ENCODE results near the gene NODAL. TPM values are rescaled to one million over a fixed set of nuclear protein-coding genes. Genes with fewer than 3 reads are reported as not detected.

The NODAL gene
- total RNA-seq, 1 experiment from 2014 or later = 0.30 TPM

- no peak for TF ChIP-seq REST (IDR thresholded peaks at IDR 0.05; ENCODE audit: low read depth)
These were observed 36.8 kb downstream of the NODAL start (continued) for GRCh38 chr10:70404787-70405036.

- Histone ChIP-seq H3K4me3 (replicated peaks in 1 of 2; ENCODE audit: low read depth in 1 of 2, low read length in 2 of 2) (peak within 1 kb of the TSS; percentile 80 to 86), H2AFZ (ENCODE audit: low read depth, low read length, poor library complexity, severe bottlenecking) (peak within 1 kb of the TSS; percentile 58), H3K27ac (ENCODE audit: low read depth, low read length) (peak within 1 kb of the TSS; percentile 84), H3K79me2 (ENCODE audit: insufficient read depth, low read length) (peaks cover 39% of the 10 kb centered on the region), H3K9ac (ENCODE audit: low read length) (peak within 1 kb of the TSS; percentile 87), H3K36me3 (ENCODE audit: control insufficient read depth in 1 of 2, insufficient read depth in 2 of 2, low read length in 2 of 2) (no peaks in the 10 kb centered on the region), H3K4me2 (ENCODE audit: low read length) (peak within 1 kb of the TSS; percentile 94), H4K20me1 (ENCODE audit: insufficient read depth) (peaks cover 13% of the 10 kb centered on the region; the same call in 1 of the 2 replicates), H3K4me1 (ENCODE audit: control insufficient read depth in 1 of 2, insufficient read depth in 2 of 2, low read length in 2 of 2) (peaks cover 13 to 28% of the 10 kb centered on the region in 2 experiments), H3K9me2 (ENCODE audit: insufficient read depth) (no peaks in the 10 kb centered on the region), H3K27me3 (ENCODE audit: insufficient read depth, low read length) (no peaks in the 10 kb centered on the region), H3K9me3 (ENCODE audit: control insufficient read depth in 1 of 2, insufficient read depth in 1 of 2, low read depth in 1 of 2, low read length in 2 of 2) (no peaks in the 10 kb centered on the region)
- DNase-seq (ENCODE audit: low read depth, low spot score) (peak; percentile 87), ATAC-seq (peak; percentile 90)
- POLR2A ChIA-PET = interaction anchor here (0.8 to 2.8 kb wide), 4 partner anchors 9 to 17 kb away, joined by 4 to 15 read pairs (median 6); no protein-coding TSS in a partner anchor
- RAD21 ChIA-PET (ENCODE audit: low non-redundant PET in 1 of 2, low total read pairs in 2 of 2, uncharacterized antibody in 2 of 2, unreplicated experiment in 2 of 2) = interaction anchor here in 1 of 2 experiments (0.7 kb wide), 1 partner anchor 16 kb away, joined by 3 read pairs; no protein-coding TSS in a partner anchor
- CTCF ChIA-PET = interaction anchor here (0.8 to 1.3 kb wide), 5 partner anchors 17 to 297 kb away, joined by 3 to 6 read pairs (median 4); no protein-coding TSS in a partner anchor
- TF ChIP-seq ZNF274 (IDR thresholded peaks at IDR 0.05; ENCODE audit: low read depth, low read length) (no peak), YY1 (IDR thresholded peaks at IDR 0.05; ENCODE audit: extremely low read depth, insufficient replicate concordance, low read depth, low read length) (peak; percentile 66), CBX3 (IDR thresholded peaks at IDR 0.05; ENCODE audit: low read depth) (peak; percentile 9; the same call in 1 of the 2 replicates), SIN3A (IDR thresholded peaks at IDR 0.05; ENCODE audit: low read depth) (peak; percentile 86), ZBTB33 (IDR thresholded peaks at IDR 0.05; ENCODE audit: extremely low read depth, insufficient replicate concordance, low read length) (no peak), JUND (IDR thresholded peaks at IDR 0.05) (no peak), EGR1 (IDR thresholded peaks at IDR 0.05; ENCODE audit: low read depth) (no peak), ZFX (IDR thresholded peaks at IDR 0.05) (peak; percentile 44; the same call in 1 of the 2 replicates), SRF (IDR thresholded peaks at IDR 0.05; ENCODE audit: low read depth) (no peak), SP1 (IDR thresholded peaks at IDR 0.05; ENCODE audit: low read depth) (peak; percentile 75), POLR2A (IDR thresholded peaks at IDR 0.05; ENCODE audit: borderline replicate concordance, extremely low read depth, insufficient read depth, insufficient read length) (peak; percentile 65), MAX (IDR thresholded peaks at IDR 0.05) (peak; percentile 87), FOSL1 (IDR thresholded peaks at IDR 0.05; ENCODE audit: low read depth) (no peak), POLR2AphosphoS5 (IDR thresholded peaks at IDR 0.05; ENCODE audit: low read depth, low read length) (peak; percentile 98)
- BruUV-seq (replicated peaks) = no TSS peak
- intact Hi-C loops (cut with micrococcal nuclease) = no loop called here
These were observed 37.3 kb downstream of the NODAL start, which contains the start of gene EIF4EBP2 for GRCh38 chr10:70404036-70404786. Gene EIF4EBP2 (plus strand): TSS chr10:70404145. CDS start chr10:70404402, 257 bp downstream.

Measured in HCT116 (cell line).